Measurements from ENCODE around the gene FCER1G.

The FCER1G gene

GRCh38 chr1:161201836-161202712 is 13.0 kb upstream of the FCER1G start, which contains the start of gene NDUFS2:
NDUFS2 (plus strand) TSS chr1:161202367; CDS start chr1:161202386, 19 bp downstream.
- Histone ChIP-seq H3K9me3 (ENCODE audit: control insufficient read depth in 2 of 2, low read length in 2 of 2) (no peaks in the 10 kb centered on the region), H3K9ac (ENCODE audit: low read depth in 1 of 2, low read length in 2 of 2) (peak within 1 kb of the TSS; percentile 84 to 100), H3K4me3 (ENCODE audit: low read length in 2 of 2) (peak within 1 kb of the TSS; percentile 80 to 99), H3K4me1 (ENCODE audit: control insufficient read depth in 2 of 2, insufficient read depth in 2 of 2, low read length in 2 of 2) (peaks cover 35 to 37% of the 10 kb centered on the region in 2 donors), H3K36me3 (ENCODE audit: control insufficient read depth in 2 of 2, insufficient read depth in 2 of 2, low read length in 2 of 2) (peaks cover 19 to 34% of the 10 kb centered on the region in 2 donors), H3K27ac (ENCODE audit: low read depth in 2 of 2, low read length in 2 of 2) (peak within 1 kb of the TSS; percentile 96 to 97), H3K27me3 (ENCODE audit: control insufficient read depth in 2 of 2, insufficient read depth in 2 of 2, low read length in 2 of 2) (no peaks in the 10 kb centered on the region)

DNA sequence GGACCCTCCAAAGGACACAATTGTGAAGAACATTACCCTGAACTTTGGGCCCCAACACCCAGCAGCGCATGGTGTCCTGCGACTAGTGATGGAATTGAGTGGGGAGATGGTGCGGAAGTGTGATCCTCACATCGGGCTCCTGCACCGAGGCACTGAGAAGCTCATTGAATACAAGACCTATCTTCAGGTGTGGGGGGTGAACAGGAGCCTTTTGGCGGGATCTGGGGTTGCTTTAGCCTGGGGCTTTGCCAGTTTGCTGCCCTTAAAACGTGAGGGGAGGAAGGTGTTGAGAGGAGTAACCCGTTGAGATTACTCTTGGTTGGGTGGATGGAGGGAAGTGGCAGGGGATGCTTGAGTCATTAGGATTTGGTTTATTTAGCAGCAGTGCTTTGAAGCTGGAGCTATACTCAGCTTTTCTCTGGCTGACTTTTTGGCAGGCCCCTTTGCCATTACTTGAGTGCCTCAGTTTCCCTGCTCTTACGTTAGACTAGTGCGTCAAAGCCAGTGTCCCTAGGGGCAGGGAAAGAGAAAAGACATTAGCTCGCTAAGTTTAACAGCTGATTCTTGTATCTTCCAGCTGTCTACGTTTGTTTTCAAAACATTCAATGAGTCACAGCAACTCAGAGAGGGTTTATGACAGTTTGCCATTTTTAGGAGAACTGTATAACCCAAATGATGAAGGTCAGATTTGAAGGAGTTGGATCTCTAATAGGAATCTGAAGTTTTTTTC is 8.5 kb upstream of the FCER1G start:
- Histone ChIP-seq H3K4me3 (ENCODE audit: low read length in 2 of 2) (no peak overlapping the region), H3K36me3 (ENCODE audit: control insufficient read depth in 2 of 2, insufficient read depth in 2 of 2, low read length in 2 of 2) (peaks cover 46 to 66% of the 10 kb centered on the region in 2 donors), H3K27me3 (ENCODE audit: control insufficient read depth in 2 of 2, insufficient read depth in 2 of 2, low read length in 2 of 2) (no peaks in the 10 kb centered on the region), H3K4me1 (ENCODE audit: control insufficient read depth in 2 of 2, insufficient read depth in 2 of 2, low read length in 2 of 2) (peaks cover 11 to 14% of the 10 kb centered on the region in 2 donors), H3K9ac (ENCODE audit: low read depth in 1 of 2, low read length in 2 of 2) (no peak overlapping the region), H3K27ac (ENCODE audit: low read depth in 2 of 2, low read length in 2 of 2) (peak overlapping the region; percentile 62 to 75), H3K9me3 (ENCODE audit: control insufficient read depth in 2 of 2, low read length in 2 of 2) (no peaks in the 10 kb centered on the region)

GRCh38 chr1:161207173-161207572 is 7.9 kb upstream of the FCER1G start:
- Histone ChIP-seq H3K36me3 (ENCODE audit: control insufficient read depth in 2 of 2, insufficient read depth in 2 of 2, low read length in 2 of 2) (peaks cover 48 to 72% of the 10 kb centered on the region in 2 donors), H3K4me1 (ENCODE audit: control insufficient read depth in 2 of 2, insufficient read depth in 2 of 2, low read length in 2 of 2) (peaks cover 9 to 11% of the 10 kb centered on the region in 2 donors), H3K27ac (ENCODE audit: low read depth in 2 of 2, low read length in 2 of 2) (peak overlapping the region; percentile 62 to 75), H3K4me3 (ENCODE audit: low read length in 2 of 2) (no peak overlapping the region), H3K9ac (ENCODE audit: low read depth in 1 of 2, low read length in 2 of 2) (no peak overlapping the region), H3K9me3 (ENCODE audit: control insufficient read depth in 2 of 2, low read length in 2 of 2) (no peaks in the 10 kb centered on the region), H3K27me3 (ENCODE audit: control insufficient read depth in 2 of 2, insufficient read depth in 2 of 2, low read length in 2 of 2) (no peaks in the 10 kb centered on the region)

DNA sequence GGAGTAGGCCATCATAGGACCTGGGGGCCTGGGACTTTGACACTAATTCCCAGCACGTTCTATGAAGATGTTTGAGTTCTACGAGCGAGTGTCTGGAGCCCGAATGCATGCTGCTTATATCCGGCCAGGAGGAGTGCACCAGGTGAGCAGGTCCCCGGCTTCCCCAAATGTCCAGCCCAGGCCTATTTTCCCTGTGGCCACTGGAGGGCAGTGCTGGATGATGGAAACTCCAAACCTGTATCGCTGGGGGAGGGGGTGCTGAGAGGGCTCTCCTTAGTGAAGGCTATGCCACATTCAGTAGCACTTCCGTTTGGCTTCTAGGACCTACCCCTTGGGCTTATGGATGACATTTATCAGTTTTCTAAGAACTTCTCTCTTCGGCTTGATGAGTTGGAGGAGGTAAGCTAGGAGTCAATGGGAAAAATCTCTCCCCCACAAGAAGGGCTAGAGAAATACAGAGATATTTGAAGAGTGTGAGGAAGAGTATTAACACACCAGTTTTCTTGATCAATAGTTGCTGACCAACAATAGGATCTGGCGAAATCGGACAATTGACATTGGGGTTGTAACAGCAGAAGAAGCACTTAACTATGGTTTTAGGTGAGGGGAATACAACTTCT is 5.2 kb upstream of the FCER1G start:
- peaks cover 0 to 2% of the 10 kb centered on the region in 2 donors for H3K4me1 ChIP-seq (ENCODE audit: control insufficient read depth in 2 of 2, insufficient read depth in 2 of 2, low read length in 2 of 2)
- no peak overlapping the region for H3K27ac ChIP-seq (ENCODE audit: low read depth in 2 of 2, low read length in 2 of 2)
- no peaks in the 10 kb centered on the region for H3K9me3 ChIP-seq (ENCODE audit: control insufficient read depth in 2 of 2, low read length in 2 of 2)
- peaks cover 65 to 82% of the 10 kb centered on the region in 2 donors for H3K36me3 ChIP-seq (ENCODE audit: control insufficient read depth in 2 of 2, insufficient read depth in 2 of 2, low read length in 2 of 2)
- H3K9ac ChIP-seq (ENCODE audit: low read depth in 1 of 2, low read length in 2 of 2) = no peak overlapping the region
- no peak overlapping the region for H3K4me3 ChIP-seq (ENCODE audit: low read length in 2 of 2)
- no peaks in the 10 kb centered on the region for H3K27me3 ChIP-seq (ENCODE audit: control insufficient read depth in 2 of 2, insufficient read depth in 2 of 2, low read length in 2 of 2)

GRCh38 chr1:161214369-161214768 is 726 bp upstream of the FCER1G start:
- no peak overlapping the region for H3K4me3 ChIP-seq (ENCODE audit: low read length in 2 of 2)
- H3K27ac ChIP-seq (ENCODE audit: low read depth in 2 of 2, low read length in 2 of 2) = peak overlapping the region in 1 of 2 donors; percentile 43
- no peaks in the 10 kb centered on the region for H3K27me3 ChIP-seq (ENCODE audit: control insufficient read depth in 2 of 2, insufficient read depth in 2 of 2, low read length in 2 of 2)
- H3K36me3 ChIP-seq (ENCODE audit: control insufficient read depth in 2 of 2, insufficient read depth in 2 of 2, low read length in 2 of 2) = peaks cover 38 to 51% of the 10 kb centered on the region in 2 donors
- H3K9me3 ChIP-seq (ENCODE audit: control insufficient read depth in 2 of 2, low read length in 2 of 2) = no peaks in the 10 kb centered on the region
- peaks cover 2 to 3% of the 10 kb centered on the region in 2 donors for H3K4me1 ChIP-seq (ENCODE audit: control insufficient read depth in 2 of 2, insufficient read depth in 2 of 2, low read length in 2 of 2)
- H3K9ac ChIP-seq (ENCODE audit: low read depth in 1 of 2, low read length in 2 of 2) = no peak overlapping the region

- Histone ChIP-seq H3K4me1 (ENCODE audit: control insufficient read depth in 2 of 2, insufficient read depth in 2 of 2, low read length in 2 of 2) (peaks cover 0 to 3% of the 10 kb centered on the region in 2 donors), H3K4me3 (ENCODE audit: low read length in 2 of 2) (peak overlapping the region; percentile 17 to 53), H3K9ac (ENCODE audit: low read depth in 1 of 2, low read length in 2 of 2) (peak overlapping the region in 1 of 2 donors; percentile 26), H3K36me3 (ENCODE audit: control insufficient read depth in 2 of 2, insufficient read depth in 2 of 2, low read length in 2 of 2) (peaks cover 22 to 25% of the 10 kb centered on the region in 2 donors), H3K27ac (ENCODE audit: low read depth in 2 of 2, low read length in 2 of 2) (peak overlapping the region; percentile 54 to 65), H3K9me3 (ENCODE audit: control insufficient read depth in 2 of 2, low read length in 2 of 2) (no peaks in the 10 kb centered on the region), H3K27me3 (ENCODE audit: control insufficient read depth in 2 of 2, insufficient read depth in 2 of 2, low read length in 2 of 2) (no peaks in the 10 kb centered on the region)
These were observed 2.0 kb downstream of the FCER1G start for GRCh38 chr1:161216945-161217712.

DNA sequence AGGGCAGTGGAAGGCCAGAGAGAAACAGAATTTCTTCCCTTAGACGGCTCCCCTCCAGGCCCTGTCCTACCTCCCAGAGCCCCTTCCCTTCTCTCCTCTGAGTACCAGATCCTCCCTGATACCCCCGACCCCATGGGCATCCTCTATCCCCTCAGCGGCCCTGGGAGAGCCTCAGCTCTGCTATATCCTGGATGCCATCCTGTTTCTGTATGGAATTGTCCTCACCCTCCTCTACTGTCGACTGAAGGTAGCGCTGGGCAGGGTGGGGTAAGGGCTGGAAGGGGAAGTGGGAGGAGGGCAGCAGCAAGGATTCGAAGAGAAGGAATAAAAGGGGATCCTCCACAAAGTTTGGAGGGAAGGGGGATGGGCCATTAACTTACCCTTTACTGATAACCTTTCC is 2.7 kb downstream of the FCER1G start:
- no peaks in the 10 kb centered on the region for H3K27me3 ChIP-seq (ENCODE audit: control insufficient read depth in 2 of 2, insufficient read depth in 2 of 2, low read length in 2 of 2)
- H3K36me3 ChIP-seq (ENCODE audit: control insufficient read depth in 2 of 2, insufficient read depth in 2 of 2, low read length in 2 of 2) = peaks cover 17 to 19% of the 10 kb centered on the region in 2 donors
- H3K9me3 ChIP-seq (ENCODE audit: control insufficient read depth in 2 of 2, low read length in 2 of 2) = no peaks in the 10 kb centered on the region
- H3K4me1 ChIP-seq (ENCODE audit: control insufficient read depth in 2 of 2, insufficient read depth in 2 of 2, low read length in 2 of 2) = peaks cover 0 to 3% of the 10 kb centered on the region in 2 donors
- H3K27ac ChIP-seq (ENCODE audit: low read depth in 2 of 2, low read length in 2 of 2) = no peak overlapping the region
- no peak overlapping the region for H3K9ac ChIP-seq (ENCODE audit: low read depth in 1 of 2, low read length in 2 of 2)
- peak overlapping the region in 1 of 2 donors; percentile 15 for H3K4me3 ChIP-seq (ENCODE audit: low read length in 2 of 2)

GRCh38 chr1:161218301-161219077 is 3.4 kb downstream of the FCER1G start:
- no peaks in the 10 kb centered on the region for H3K9me3 ChIP-seq (ENCODE audit: control insufficient read depth in 2 of 2, low read length in 2 of 2)
- H3K4me3 ChIP-seq (ENCODE audit: low read length in 2 of 2) = no peak overlapping the region
- H3K27ac ChIP-seq (ENCODE audit: low read depth in 2 of 2, low read length in 2 of 2) = no peak overlapping the region
- H3K27me3 ChIP-seq (ENCODE audit: control insufficient read depth in 2 of 2, insufficient read depth in 2 of 2, low read length in 2 of 2) = no peaks in the 10 kb centered on the region
- H3K4me1 ChIP-seq (ENCODE audit: control insufficient read depth in 2 of 2, insufficient read depth in 2 of 2, low read length in 2 of 2) = peaks cover 0 to 3% of the 10 kb centered on the region in 2 donors
- no peak overlapping the region for H3K9ac ChIP-seq (ENCODE audit: low read depth in 1 of 2, low read length in 2 of 2)
- peaks cover 11 to 13% of the 10 kb centered on the region in 2 donors for H3K36me3 ChIP-seq (ENCODE audit: control insufficient read depth in 2 of 2, insufficient read depth in 2 of 2, low read length in 2 of 2)

All from mucosa of rectum (tissue), 2 donors.